DMS53 treated with DMSO at 0.1 percent for 48 hours (cell line): ENCODE measurements around the gene TRIM28.

Experiments used
- DNase-seq: peaks from one replicate; lab custom pipeline; 2025; ENCODE audit not compliant: unreplicated experiment; lab: John Stamatoyannopoulos, UW

The TRIM28 gene

GRCh38 chr19:58548859-58549663 is 5.2 kb downstream of the TRIM28 start:
- DNase-seq, result no peak

GRCh38 chr19:58549664-58550361 is 5.9 kb downstream of the TRIM28 start:
- DNase-seq, result no peak

- DNase-seq, result no peak
Observed at GRCh38 chr19:58550362-58551122, 6.7 kb downstream of the TRIM28 start.

- DNase-seq, result no peak
Observed at GRCh38 chr19:58551123-58551497, 7.2 kb downstream of the TRIM28 start.

- no peak for DNase-seq
Observed at GRCh38 chr19:58551577-58552471, 8.0 kb downstream of the TRIM28 start.

GRCh38 chr19:58552655-58553054 is 8.8 kb downstream of the TRIM28 start:
- no peak for DNase-seq

GRCh38 chr19:58553799-58554493 is 10.1 kb downstream of the TRIM28 start:
- DNase-seq, result no peak

GRCh38 chr19:58554494-58555368 is 10.9 kb downstream of the TRIM28 start, which contains the start of gene CHMP2A:
Gene CHMP2A, minus strand, starts transcription at chr19:58555105. Its CDS starts 893 bp downstream, at chr19:58554212.
- DNase-seq, result no peak

- no peak for DNase-seq
Observed at GRCh38 chr19:58555369-58555885, 11.6 kb downstream of the TRIM28 start.

- DNase-seq, result no peak
Observed at GRCh38 chr19:58555920-58556621, 12.2 kb downstream of the TRIM28 start.

GRCh38 chr19:58556622-58557220 is 12.9 kb downstream of the TRIM28 start:
- no peak for DNase-seq

- no peak for DNase-seq
Observed at GRCh38 chr19:58557221-58558065, 13.6 kb downstream of the TRIM28 start.

GRCh38 chr19:58558066-58558622 is 14.3 kb downstream of the TRIM28 start, which contains the start of gene UBE2M:
Gene UBE2M, minus strand, starts transcription at chr19:58558611. Its CDS starts 230 bp downstream, at chr19:58558381.
- no peak for DNase-seq

GRCh38 chr19:58558623-58559274 is 14.9 kb downstream of the TRIM28 start:
- no peak for DNase-seq

GRCh38 chr19:58559275-58560006 is 15.6 kb downstream of the TRIM28 start:
- no peak for DNase-seq
